ENCODE measurements around the gene GRIA1.

- TF ChIP-seq CTCF (IDR thresholded peaks at IDR 0.05; ENCODE audit: low read depth, low read length) (no peak), EZH2phosphoT487 (IDR thresholded peaks at IDR 0.05; ENCODE audit: low read depth) (no peak)
These were observed 62.4 kb downstream of the GRIA1 start for GRCh38 chr5:153552886-153553285.
